ENCODE measurements around the gene RAPGEF1.
A peak's percentile ranks its signal among the peaks of the same experiment; 100 is the strongest.
"Not testable (repeated sequence)": the region's sequence is repeated elsewhere in the genome, so short reads cannot be mapped to it uniquely, and the experiment has no call there.

RAPGEF1 gene, protein sequence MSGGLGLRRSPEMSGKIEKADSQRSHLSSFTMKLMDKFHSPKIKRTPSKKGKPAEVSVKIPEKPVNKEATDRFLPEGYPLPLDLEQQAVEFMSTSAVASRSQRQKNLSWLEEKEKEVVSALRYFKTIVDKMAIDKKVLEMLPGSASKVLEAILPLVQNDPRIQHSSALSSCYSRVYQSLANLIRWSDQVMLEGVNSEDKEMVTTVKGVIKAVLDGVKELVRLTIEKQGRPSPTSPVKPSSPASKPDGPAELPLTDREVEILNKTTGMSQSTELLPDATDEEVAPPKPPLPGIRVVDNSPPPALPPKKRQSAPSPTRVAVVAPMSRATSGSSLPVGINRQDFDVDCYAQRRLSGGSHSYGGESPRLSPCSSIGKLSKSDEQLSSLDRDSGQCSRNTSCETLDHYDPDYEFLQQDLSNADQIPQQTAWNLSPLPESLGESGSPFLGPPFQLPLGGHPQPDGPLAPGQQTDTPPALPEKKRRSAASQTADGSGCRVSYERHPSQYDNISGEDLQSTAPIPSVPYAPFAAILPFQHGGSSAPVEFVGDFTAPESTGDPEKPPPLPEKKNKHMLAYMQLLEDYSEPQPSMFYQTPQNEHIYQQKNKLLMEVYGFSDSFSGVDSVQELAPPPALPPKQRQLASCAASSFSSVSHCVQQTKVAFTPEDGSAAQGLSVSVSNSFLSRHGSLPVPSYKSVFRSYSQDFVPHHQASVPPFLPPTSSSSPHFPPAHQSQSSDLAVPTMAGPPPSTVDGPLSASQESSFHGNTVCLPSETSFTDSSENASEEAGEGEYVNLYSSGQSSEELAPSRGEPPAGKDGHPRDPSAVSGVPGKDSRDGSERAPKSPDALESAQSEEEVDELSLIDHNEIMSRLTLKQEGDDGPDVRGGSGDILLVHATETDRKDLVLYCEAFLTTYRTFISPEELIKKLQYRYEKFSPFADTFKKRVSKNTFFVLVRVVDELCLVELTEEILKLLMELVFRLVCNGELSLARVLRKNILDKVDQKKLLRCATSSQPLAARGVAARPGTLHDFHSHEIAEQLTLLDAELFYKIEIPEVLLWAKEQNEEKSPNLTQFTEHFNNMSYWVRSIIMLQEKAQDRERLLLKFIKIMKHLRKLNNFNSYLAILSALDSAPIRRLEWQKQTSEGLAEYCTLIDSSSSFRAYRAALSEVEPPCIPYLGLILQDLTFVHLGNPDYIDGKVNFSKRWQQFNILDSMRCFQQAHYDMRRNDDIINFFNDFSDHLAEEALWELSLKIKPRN (N-terminal part only)
- 336 to 696 (median 432) reads per million in 18 experiments for total RNA-seq

GRCh38 chr9:131739959-131740648, at the start of gene RAPGEF1:
Gene RAPGEF1, minus strand, starts transcription at chr9:131740076. Its CDS starts 246 bp downstream, at chr9:131739830.
- peak; percentile 52 to 75 for DNase-seq

DNA sequence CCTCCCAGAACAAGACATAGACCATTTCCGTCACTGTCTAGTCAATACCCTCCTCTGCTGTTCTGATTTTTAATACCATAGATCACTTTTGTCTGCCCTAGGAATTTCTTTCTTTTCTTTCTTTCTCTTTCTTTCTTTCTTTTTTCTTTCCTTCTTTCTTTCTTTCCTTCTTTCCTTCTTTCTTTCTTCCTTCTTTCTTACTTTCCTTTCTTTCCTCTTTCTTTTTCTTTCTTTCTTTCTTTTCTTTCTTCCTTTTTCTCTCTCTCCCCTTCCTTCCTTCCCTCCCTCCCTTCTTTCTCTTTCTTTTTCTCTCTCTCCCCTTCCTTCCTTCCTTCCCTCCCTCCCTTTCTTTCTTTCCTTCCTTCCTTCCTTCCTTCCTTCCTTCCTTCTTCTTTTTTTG, 49.0 kb upstream of the RAPGEF1 start:
- DNase-seq, result no peak

- no peak for DNase-seq
Observed at GRCh38 chr9:131787838-131788237, 48.0 kb upstream of the RAPGEF1 start.

- no peak for DNase-seq
Observed at GRCh38 chr9:131784748-131785501, 45.0 kb upstream of the RAPGEF1 start.

DNA sequence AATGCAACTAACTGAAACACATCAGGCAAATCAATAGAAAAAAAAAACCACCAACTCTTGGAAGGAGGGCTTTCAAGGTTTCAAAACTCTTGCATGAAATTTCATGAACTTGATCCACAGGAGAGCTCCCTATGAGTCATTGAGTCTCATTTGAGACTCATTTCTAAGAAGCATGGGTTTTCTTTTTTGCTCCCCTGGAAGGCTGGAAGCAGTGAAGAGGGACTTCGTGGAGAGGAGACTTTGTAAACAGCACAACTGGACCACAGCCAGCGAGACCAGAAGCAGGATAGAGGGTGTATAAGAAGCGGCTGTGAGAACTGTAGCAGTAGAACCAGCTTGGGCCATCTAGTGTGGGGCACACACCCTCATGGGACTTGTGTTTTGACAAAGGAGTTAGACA, 41.2 kb upstream of the RAPGEF1 start:
- DNase-seq, result no peak

- peak in 1 of 2 donors; percentile 13 for DNase-seq
Observed at GRCh38 chr9:131776473-131776872, 36.6 kb upstream of the RAPGEF1 start.

- DNase-seq, result no peak
Observed at GRCh38 chr9:131776036-131776435, 36.2 kb upstream of the RAPGEF1 start.

GRCh38 chr9:131774636-131775035, 34.8 kb upstream of the RAPGEF1 start:
- no peak for DNase-seq

- DNase-seq, result peak; percentile 23 to 55
Observed at GRCh38 chr9:131773911-131774379, 34.1 kb upstream of the RAPGEF1 start.

- no peak for DNase-seq
Observed at GRCh38 chr9:131772940-131773339, 33.1 kb upstream of the RAPGEF1 start.

GRCh38 chr9:131771646-131772045, 31.8 kb upstream of the RAPGEF1 start:
- no peak for DNase-seq

GRCh38 chr9:131769361-131769760, 29.5 kb upstream of the RAPGEF1 start:
- no peak for DNase-seq

DNA sequence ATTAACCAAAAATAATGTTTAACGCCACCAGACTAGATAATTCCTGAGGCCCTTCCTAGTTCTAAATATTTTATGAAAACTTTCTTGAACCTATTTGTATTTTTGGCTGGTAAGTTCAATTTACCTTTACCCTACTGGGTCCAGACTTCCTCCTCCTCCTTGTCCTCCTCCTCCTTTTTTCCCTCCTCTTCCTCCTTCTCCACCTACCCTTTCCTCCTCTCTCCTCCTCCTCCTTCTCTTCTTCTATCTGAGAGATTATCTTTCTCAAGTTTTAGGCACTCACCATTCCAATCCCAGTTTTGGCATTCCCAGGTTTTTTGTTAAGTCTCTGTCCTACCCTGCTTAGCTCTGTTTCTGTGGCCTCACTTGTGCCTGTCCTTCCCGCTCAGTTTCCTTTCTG, 24.7 kb upstream of the RAPGEF1 start:
- no peak for DNase-seq

GRCh38 chr9:131762356-131762932, 22.6 kb upstream of the RAPGEF1 start:
- DNase-seq, result peak; percentile 42 to 66

DNA sequence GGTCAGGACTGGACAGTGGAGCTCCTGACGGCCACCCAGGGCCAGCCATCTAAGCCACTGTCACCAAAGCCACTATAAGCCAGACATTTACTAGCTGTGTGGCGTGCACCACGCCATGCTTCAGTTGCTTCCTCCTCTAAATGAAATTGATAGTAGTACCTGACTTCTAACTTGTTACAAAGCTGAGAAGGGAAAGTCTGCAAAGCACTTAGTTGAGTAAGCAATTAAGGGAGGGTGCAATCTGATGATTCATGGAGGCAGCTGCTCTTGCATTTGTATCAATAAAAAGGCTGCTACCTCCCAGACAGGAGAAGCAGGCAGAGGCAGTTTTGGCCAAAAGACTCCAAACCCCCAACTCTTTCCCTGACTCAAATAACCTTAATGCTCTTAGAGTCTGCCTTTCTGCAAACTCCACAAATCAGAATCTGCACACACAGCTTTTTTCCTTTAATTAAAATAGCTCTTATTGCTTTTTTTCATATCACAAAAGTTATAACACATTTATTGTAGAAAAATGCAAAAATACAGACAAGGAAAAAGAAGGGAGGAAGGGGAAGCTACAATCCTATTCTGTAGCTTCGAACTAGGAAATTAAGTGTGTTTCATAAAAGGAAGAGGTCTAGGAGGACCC, 19.3 kb upstream of the RAPGEF1 start:
- no peak for DNase-seq

- no peak for DNase-seq
Observed at GRCh38 chr9:131757549-131757948, 17.7 kb upstream of the RAPGEF1 start.

GRCh38 chr9:131755541-131756198, 15.8 kb upstream of the RAPGEF1 start:
- peak; percentile 79 to 86 for DNase-seq

GRCh38 chr9:131754846-131755245, 15.0 kb upstream of the RAPGEF1 start:
- DNase-seq, result no peak

DNA sequence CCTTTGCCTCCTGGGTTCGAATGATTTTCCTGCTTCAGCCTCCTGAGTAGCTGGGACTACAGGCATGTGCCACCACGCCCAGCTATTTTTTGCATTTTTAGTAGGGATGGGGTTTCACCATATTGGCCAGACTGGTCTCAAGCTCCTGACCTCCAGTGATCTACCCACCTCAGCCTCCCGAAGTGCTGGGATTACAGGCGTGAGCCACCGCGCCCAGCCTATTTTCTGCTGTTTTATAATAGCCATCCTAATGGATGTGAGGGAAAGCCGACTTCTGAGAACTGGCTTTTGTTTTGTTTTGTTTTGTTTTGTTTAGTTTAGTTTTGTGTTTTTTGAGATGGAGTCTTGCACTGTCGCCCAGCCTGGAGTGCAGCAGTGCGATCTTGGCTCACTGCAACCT, 13.9 kb upstream of the RAPGEF1 start:
- not testable (repeated sequence) for DNase-seq

Data from inflammatory macrophage (primary cell).